ENCODE measurements around the gene ARPC2.

The ARPC2 gene

GRCh38 chr2:218296847-218297246 is 79.9 kb downstream of the ARPC2 start:
- Histone ChIP-seq H3K36me3 (no peaks in the 10 kb centered on the region), H3K27me3 (ENCODE audit: insufficient read depth, low read depth, severe bottlenecking) (no peaks in the 10 kb centered on the region), H3K27ac (no peak overlapping the region), H3K9me3 (ENCODE audit: severe bottlenecking) (no peaks in the 10 kb centered on the region), H3K4me3 (ENCODE audit: low read depth, low read length) (no peak overlapping the region)
- TF ChIP-seq CTCF (IDR thresholded peaks at IDR 0.05; ENCODE audit: low read depth, low read length), result no peak
- no peak for DNase-seq

- TF ChIP-seq CTCF (IDR thresholded peaks at IDR 0.05; ENCODE audit: low read depth, low read length), result no peak
- H3K27me3 ChIP-seq (ENCODE audit: insufficient read depth, low read depth, severe bottlenecking), result no peaks in the 10 kb centered on the region
- no peak overlapping the region for H3K27ac ChIP-seq
- H3K9me3 ChIP-seq (ENCODE audit: severe bottlenecking), result no peaks in the 10 kb centered on the region
- DNase-seq, result no peak
- H3K4me3 ChIP-seq (ENCODE audit: low read depth, low read length), result no peak overlapping the region
- no peaks in the 10 kb centered on the region for H3K36me3 ChIP-seq
These were observed 81.4 kb downstream of the ARPC2 start for GRCh38 chr2:218298314-218298875.

- TF ChIP-seq CTCF (IDR thresholded peaks at IDR 0.05; ENCODE audit: low read depth, low read length), result no peak
- Histone ChIP-seq H3K9me3 (ENCODE audit: severe bottlenecking) (no peaks in the 10 kb centered on the region), H3K27me3 (ENCODE audit: insufficient read depth, low read depth, severe bottlenecking) (no peaks in the 10 kb centered on the region), H3K27ac (no peak overlapping the region), H3K4me3 (ENCODE audit: low read depth, low read length) (no peak overlapping the region), H3K36me3 (no peaks in the 10 kb centered on the region)
- no peak for DNase-seq
These were observed 83.2 kb downstream of the ARPC2 start for GRCh38 chr2:218300141-218300540.

GRCh38 chr2:218301176-218301819 is 84.3 kb downstream of the ARPC2 start:
- Histone ChIP-seq H3K27me3 (ENCODE audit: insufficient read depth, low read depth, severe bottlenecking) (no peaks in the 10 kb centered on the region), H3K27ac (no peak overlapping the region), H3K4me3 (ENCODE audit: low read depth, low read length) (no peak overlapping the region), H3K36me3 (no peaks in the 10 kb centered on the region), H3K9me3 (ENCODE audit: severe bottlenecking) (no peaks in the 10 kb centered on the region)
- TF ChIP-seq CTCF (IDR thresholded peaks at IDR 0.05; ENCODE audit: low read depth, low read length), result peak; percentile 87
- DNase-seq, result peak; percentile 87
